A549 (cell line): Measurements from ENCODE around the gene KCNQ1OT1.

Experiments
- CBX2 ChIP-seq: fragments of 200-600 bp; sonication (generic); IDR thresholded peaks from 2 replicates; pipeline ENCODE4 v1.6.1; 2016; ENCODE audit warnings: low read depth, mild to moderate bottlenecking, borderline replicate concordance
- KDM1A ChIP-seq: fragments of 200-600 bp; sonication (generic); IDR thresholded peaks from 2 replicates; pipeline ENCODE4 v1.6.1; 2016; ENCODE audit warnings: low read depth, mild to moderate bottlenecking
- NR3C1 ChIP-seq: fragments of >200 bp; sonication (Bioruptor Twin); formaldehyde crosslinking; IDR thresholded peaks from 3 replicates; pipeline ENCODE4 v1.6.1; 2017
- TF ChIP-seq, protein P1 (sequence below): fragments of >200 bp; sonication (Bioruptor Twin); formaldehyde crosslinking; IDR thresholded peaks from 3 replicates; pipeline ENCODE4 v1.5.1; 2016

DNA sequence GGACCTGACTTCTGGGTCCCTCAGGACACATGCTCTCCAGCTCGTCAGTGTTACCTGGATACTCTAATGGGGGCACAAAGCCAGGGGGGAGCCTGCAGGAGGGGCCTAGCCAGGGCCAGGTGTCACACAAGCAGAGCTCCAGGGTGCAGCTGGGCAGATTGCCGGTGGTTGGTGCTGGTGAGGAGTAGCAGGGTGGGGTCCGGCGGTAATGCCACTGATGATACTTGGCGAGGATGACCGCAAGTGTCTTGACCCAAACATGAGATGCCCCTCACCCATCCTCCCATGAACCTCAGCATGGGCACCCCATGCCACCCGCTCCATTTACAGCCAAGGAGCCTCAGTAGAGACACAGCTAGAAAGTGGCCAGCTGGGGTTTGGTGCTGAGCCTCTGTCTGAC, 15.1 kb upstream of the KCNQ1OT1 start:
- no peak for TF ChIP-seq NR3C1
- TF ChIP-seq, protein P1, sequence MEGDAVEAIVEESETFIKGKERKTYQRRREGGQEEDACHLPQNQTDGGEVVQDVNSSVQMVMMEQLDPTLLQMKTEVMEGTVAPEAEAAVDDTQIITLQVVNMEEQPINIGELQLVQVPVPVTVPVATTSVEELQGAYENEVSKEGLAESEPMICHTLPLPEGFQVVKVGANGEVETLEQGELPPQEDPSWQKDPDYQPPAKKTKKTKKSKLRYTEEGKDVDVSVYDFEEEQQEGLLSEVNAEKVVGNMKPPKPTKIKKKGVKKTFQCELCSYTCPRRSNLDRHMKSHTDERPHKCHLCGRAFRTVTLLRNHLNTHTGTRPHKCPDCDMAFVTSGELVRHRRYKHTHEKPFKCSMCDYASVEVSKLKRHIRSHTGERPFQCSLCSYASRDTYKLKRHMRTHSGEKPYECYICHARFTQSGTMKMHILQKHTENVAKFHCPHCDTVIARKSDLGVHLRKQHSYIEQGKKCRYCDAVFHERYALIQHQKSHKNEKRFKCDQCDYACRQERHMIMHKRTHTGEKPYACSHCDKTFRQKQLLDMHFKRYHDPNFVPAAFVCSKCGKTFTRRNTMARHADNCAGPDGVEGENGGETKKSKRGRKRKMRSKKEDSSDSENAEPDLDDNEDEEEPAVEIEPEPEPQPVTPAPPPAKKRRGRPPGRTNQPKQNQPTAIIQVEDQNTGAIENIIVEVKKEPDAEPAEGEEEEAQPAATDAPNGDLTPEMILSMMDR = no peak
- no peak for TF ChIP-seq KDM1A
- no peak for TF ChIP-seq CBX2
